Muscle of leg (tissue), 11 donors: Measurements from ENCODE around the gene EXOC3L4. TPM values are rescaled to one million over a fixed set of nuclear protein-coding genes. Genes with fewer than 3 reads are reported as not detected.
A peak's percentile ranks its signal among the peaks of the same experiment; 100 is the strongest.

Experiments used
- DNase-seq: peaks from one replicate; pipeline ENCODE4 v3.0.0; 2013
- H3K27ac ChIP-seq: one replicate; pipeline ENCODE4 v1.5.1; 2013; ENCODE audit warnings: mild to moderate bottlenecking, low read length, control low read depth
- H3K27me3 ChIP-seq: one replicate; pipeline ENCODE4 v1.6.1; 2013; ENCODE audit warnings: low read length; ENCODE audit not compliant: control insufficient read depth, insufficient read depth
- H3K36me3 ChIP-seq: one replicate; pipeline ENCODE4 v1.6.1; 2013; ENCODE audit warnings: low read length; ENCODE audit not compliant: control insufficient read depth, insufficient read depth
- H3K4me1 ChIP-seq: one replicate; pipeline ENCODE4 v1.6.1; 2013; ENCODE audit warnings: low read length; ENCODE audit not compliant: control insufficient read depth, insufficient read depth
- H3K4me3 ChIP-seq: one replicate; pipeline ENCODE4 v1.5.1; 2013; ENCODE audit warnings: low read length, control low read depth
- H3K9me3 ChIP-seq: replicated peaks from 2 replicates; pipeline ENCODE4 v1.6.1; 2013; ENCODE audit warnings: low read depth, low read length; ENCODE audit not compliant: control insufficient read depth
- WGBS: methylation state at CpG from one replicate; pipeline ENCODE4 v1.1.5; 2013; ENCODE audit warnings: missing lambda C conversion rate; ENCODE audit not compliant: insufficient coverage; 5-methylcytosine and 5-hydroxymethylcytosine counted together
- polyA plus RNA-seq, 8 donors: library from polyadenylated mRNA; unstranded; fragments of 120-200 nt; gene quantifications; one replicate each; pipeline versions ENCODE4 v1.2.1 to v1.2.3, GENCODE V29; 2013; ENCODE audit warnings: inconsistent platforms in 1 of 8, low replicate concordance in 1 of 8; ENCODE audit not compliant: insufficient read length in 8 of 8, insufficient read depth in 1 of 8
- total RNA-seq: library from RNA; stranded (reverse); fragments of 120-200 nt; gene quantifications from one replicate; pipeline ENCODE4 v1.2.4, GENCODE V29; 2013

The EXOC3L4 gene
- total and polyA plus RNA-seq, 9 donors = 0.23 to 1.6 (median 0.62) TPM; not detected in 1

- peaks cover 12% of the 10 kb centered on the region for H3K4me1 ChIP-seq
- H3K4me3 ChIP-seq = no peak overlapping the region
- no peaks in the 10 kb centered on the region for H3K36me3 ChIP-seq
- no peak for DNase-seq
- 76% methylated on average over 6 of the region's 8 CpGs for WGBS
- no peak overlapping the region for H3K27ac ChIP-seq
- H3K27me3 ChIP-seq = peaks cover 2% of the 10 kb centered on the region
- H3K9me3 ChIP-seq = no peaks in the 10 kb centered on the region
Observed at GRCh38 chr14:103070263-103070885, 24.2 kb upstream of the EXOC3L4 start.

- H3K36me3 ChIP-seq = no peaks in the 10 kb centered on the region
- no peak overlapping the region for H3K4me3 ChIP-seq
- H3K9me3 ChIP-seq = no peaks in the 10 kb centered on the region
- WGBS = 75% methylated on average over 17 of the region's 21 CpGs
- no peak overlapping the region for H3K27ac ChIP-seq
- no peak for DNase-seq
- H3K27me3 ChIP-seq = peaks cover 2% of the 10 kb centered on the region
- H3K4me1 ChIP-seq = peaks cover 9% of the 10 kb centered on the region
Observed at GRCh38 chr14:103070971-103071542, 23.5 kb upstream of the EXOC3L4 start.

- Histone ChIP-seq H3K4me3 (no peak overlapping the region), H3K9me3 (no peaks in the 10 kb centered on the region), H3K36me3 (no peaks in the 10 kb centered on the region), H3K4me1 (peaks cover 9% of the 10 kb centered on the region), H3K27ac (no peak overlapping the region), H3K27me3 (peaks cover 2% of the 10 kb centered on the region)
- no peak for DNase-seq
- WGBS = 74% methylated on average over 25 of the region's 32 CpGs
Observed at GRCh38 chr14:103071544-103072251, 22.8 kb upstream of the EXOC3L4 start.

GRCh38 chr14:103072595-103073366 is 21.7 kb upstream of the EXOC3L4 start:
- WGBS = 88% methylated on average over 13 of the region's 21 CpGs
- Histone ChIP-seq H3K4me3 (no peak overlapping the region), H3K4me1 (peaks cover 9% of the 10 kb centered on the region), H3K27ac (no peak overlapping the region), H3K36me3 (no peaks in the 10 kb centered on the region), H3K9me3 (no peaks in the 10 kb centered on the region), H3K27me3 (peaks cover 2% of the 10 kb centered on the region)
- DNase-seq = no peak

GRCh38 chr14:103073367-103073875 is 21.1 kb upstream of the EXOC3L4 start:
- no peak overlapping the region for H3K27ac ChIP-seq
- DNase-seq = no peak
- H3K27me3 ChIP-seq = peaks cover 2% of the 10 kb centered on the region
- H3K4me1 ChIP-seq = peaks cover 9% of the 10 kb centered on the region
- no peak overlapping the region for H3K4me3 ChIP-seq
- 75% methylated on average over 14 of the region's 14 CpGs for WGBS
- no peaks in the 10 kb centered on the region for H3K36me3 ChIP-seq
- H3K9me3 ChIP-seq = no peaks in the 10 kb centered on the region

- Histone ChIP-seq H3K27ac (no peak overlapping the region), H3K4me1 (peaks cover 9% of the 10 kb centered on the region), H3K27me3 (peaks cover 7% of the 10 kb centered on the region), H3K4me3 (no peak overlapping the region), H3K36me3 (no peaks in the 10 kb centered on the region), H3K9me3 (no peaks in the 10 kb centered on the region)
- peak; percentile 53 for DNase-seq
- 57% methylated on average over 15 of the region's 21 CpGs for WGBS
Observed at GRCh38 chr14:103073876-103074728, 20.4 kb upstream of the EXOC3L4 start.

- H3K27me3 ChIP-seq = peaks cover 12% of the 10 kb centered on the region
- H3K4me3 ChIP-seq = peak overlapping the region; percentile 37
- no peaks in the 10 kb centered on the region for H3K9me3 ChIP-seq
- whole genome bisulfite sequencing = 11% methylated on average over 13 of the region's 21 CpGs
- H3K4me1 ChIP-seq = peaks cover 9% of the 10 kb centered on the region
- peak overlapping the region; percentile 13 for H3K27ac ChIP-seq
- H3K36me3 ChIP-seq = no peaks in the 10 kb centered on the region
- DNase-seq = peak; percentile 54
Observed at GRCh38 chr14:103074729-103075367, 19.7 kb upstream of the EXOC3L4 start.

- peak; percentile 85 for DNase-seq
- H3K27ac ChIP-seq = no peak overlapping the region
- peaks cover 9% of the 10 kb centered on the region for H3K4me1 ChIP-seq
- H3K27me3 ChIP-seq = peaks cover 22% of the 10 kb centered on the region
- no peak overlapping the region for H3K4me3 ChIP-seq
- 9% methylated on average over 8 of the region's 9 CpGs for WGBS
- no peaks in the 10 kb centered on the region for H3K9me3 ChIP-seq
- no peaks in the 10 kb centered on the region for H3K36me3 ChIP-seq
Observed at GRCh38 chr14:103078420-103078749, 16.1 kb upstream of the EXOC3L4 start.

GRCh38 chr14:103078860-103079587 is 15.5 kb upstream of the EXOC3L4 start:
- Histone ChIP-seq H3K9me3 (no peaks in the 10 kb centered on the region), H3K4me1 (peaks cover 9% of the 10 kb centered on the region), H3K27ac (no peak overlapping the region), H3K36me3 (no peaks in the 10 kb centered on the region), H3K27me3 (peaks cover 26% of the 10 kb centered on the region), H3K4me3 (no peak overlapping the region)
- 67% methylated on average over 9 of the region's 11 CpGs for WGBS
- DNase-seq = no peak
